Cerebellar cortex (tissue), 1 donor: ENCODE results near the gene RERE.

Source experiments
- DNase-seq: peaks from one replicate; pipeline ENCODE4 v3.0.0-alpha.2; 2015; ENCODE audit warnings: low spot score

RERE gene

GRCh38 chr1:8349473-8349865 lies 468.0 kb downstream of the RERE start:
- no peak for DNase-seq

DNA sequence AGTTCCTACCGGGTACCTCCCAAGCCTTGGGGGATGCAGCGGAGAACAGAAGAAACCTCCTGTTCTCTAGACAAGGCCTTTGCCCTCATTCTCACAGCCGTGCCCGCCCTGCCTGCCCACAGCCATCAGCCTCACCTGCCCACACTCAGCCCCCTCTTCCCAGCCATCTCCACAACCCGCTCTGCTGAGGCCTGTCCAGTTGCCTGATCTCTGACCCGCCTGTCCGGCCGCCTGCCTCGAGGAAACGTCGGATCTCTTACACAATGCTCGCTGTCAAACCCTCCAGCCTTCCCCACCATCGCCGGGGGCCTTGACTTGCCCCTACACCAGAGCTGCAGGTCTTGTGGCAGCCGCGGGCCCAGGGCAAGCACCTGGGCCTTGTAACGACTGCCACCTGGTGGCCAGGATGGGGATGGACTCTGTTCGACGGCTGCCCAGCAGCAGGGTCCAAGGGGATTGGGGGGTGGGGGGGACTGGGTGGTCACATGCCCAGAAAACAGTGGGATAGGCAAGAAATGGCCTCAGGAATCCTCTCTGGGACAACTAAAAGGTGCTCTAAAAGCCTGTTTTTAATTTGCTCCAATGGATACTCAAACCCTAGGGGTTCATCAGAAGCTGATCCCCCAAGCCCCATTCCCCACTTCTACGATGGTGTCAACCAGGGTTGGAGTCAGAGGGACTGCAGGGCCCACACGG lies 468.5 kb downstream of the RERE start:
- peak; percentile 62 for DNase-seq

DNA sequence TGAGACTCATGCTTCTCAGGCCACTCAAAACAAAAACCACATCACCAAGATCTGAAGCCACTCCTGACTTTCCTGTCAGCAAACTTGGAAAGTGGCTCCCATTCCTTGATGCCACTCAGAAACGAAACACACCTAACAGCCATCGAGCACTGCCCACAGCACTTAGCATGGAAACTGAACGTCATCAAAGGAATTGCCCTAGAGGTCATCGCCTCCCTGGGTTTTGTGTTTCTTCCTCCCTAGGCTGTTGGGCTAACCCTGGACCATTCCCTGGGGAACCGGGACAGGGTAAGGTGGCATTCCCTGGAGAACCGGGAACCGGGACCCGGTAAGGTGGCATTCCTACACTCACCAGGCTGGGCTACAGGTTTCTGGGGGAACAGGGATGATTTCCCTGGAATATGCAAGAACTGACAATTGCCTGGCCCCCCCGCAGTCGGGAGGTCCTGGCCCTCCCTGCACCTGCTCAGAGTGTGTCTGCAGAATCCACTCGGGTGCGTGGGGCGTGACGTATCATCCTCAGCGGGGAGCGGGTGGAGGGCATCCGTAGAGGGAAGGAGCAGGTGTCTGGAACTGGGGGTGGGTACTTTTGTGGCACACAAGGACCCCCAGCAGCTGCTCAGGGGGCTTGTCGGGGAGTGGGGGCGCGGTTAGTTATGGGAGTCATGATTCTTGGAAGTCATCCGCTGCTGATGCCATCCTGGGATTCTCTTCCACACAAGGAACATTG lies 469.2 kb downstream of the RERE start:
- DNase-seq = no peak

- no peak for DNase-seq
Measured at GRCh38 chr1:8347635-8348034, 469.8 kb downstream of the RERE start.

GRCh38 chr1:8345621-8346415 lies 471.6 kb downstream of the RERE start:
- DNase-seq = no peak

DNA sequence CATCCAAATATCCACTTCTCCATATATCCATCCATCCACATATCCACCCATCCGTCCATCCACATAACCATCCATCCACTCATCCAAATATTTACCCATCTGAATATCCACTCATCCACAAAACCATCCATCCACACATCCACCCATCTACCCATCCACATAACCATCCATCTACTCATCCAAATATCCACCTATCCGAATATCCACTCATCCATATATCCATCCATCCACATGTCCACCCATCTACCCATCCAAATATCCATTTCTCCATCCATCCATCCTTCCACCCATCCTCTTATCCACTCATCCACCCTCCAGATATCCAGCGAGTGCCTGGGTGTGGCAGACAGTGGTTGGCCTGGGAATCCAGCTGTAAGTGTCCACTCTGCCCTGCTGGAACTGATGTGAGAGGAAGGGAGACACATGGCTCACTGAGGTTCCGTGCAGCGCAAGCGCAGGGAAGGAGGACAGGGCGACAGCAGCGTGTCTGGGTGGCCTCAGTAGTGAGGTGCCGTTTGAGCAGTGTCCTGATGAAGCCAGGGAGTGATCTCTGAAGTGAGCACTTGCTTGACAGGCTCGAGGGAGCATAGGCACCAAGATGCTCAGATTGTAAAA lies 472.4 kb downstream of the RERE start:
- DNase-seq = no peak

GRCh38 chr1:8343464-8344001 lies 473.9 kb downstream of the RERE start:
- no peak for DNase-seq

GRCh38 chr1:8343044-8343443 lies 474.4 kb downstream of the RERE start:
- DNase-seq = no peak

DNA sequence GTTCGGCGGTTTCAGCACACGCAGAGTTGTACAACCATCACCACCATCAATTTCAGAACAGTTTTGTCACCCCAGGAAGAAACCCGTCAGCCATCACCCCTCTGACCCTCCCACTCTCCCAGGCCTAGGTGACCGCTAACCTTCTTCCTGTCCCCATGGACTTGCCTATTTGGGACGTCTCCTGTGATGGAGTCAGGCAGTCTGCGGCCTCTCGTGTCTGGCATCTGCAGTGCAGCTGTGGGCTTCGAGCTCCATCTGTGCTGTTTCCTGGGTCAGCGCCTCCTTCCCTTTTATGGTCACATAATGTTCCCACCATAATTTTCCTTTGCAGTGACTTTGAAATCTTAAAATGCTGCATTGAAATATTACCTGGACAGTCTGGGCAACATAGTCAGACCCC lies 475.1 kb downstream of the RERE start:
- no peak for DNase-seq

GRCh38 chr1:8340448-8340847 lies 477.0 kb downstream of the RERE start:
- DNase-seq = no peak

- no peak for DNase-seq
Measured at GRCh38 chr1:8339203-8339600, 478.2 kb downstream of the RERE start.

DNA sequence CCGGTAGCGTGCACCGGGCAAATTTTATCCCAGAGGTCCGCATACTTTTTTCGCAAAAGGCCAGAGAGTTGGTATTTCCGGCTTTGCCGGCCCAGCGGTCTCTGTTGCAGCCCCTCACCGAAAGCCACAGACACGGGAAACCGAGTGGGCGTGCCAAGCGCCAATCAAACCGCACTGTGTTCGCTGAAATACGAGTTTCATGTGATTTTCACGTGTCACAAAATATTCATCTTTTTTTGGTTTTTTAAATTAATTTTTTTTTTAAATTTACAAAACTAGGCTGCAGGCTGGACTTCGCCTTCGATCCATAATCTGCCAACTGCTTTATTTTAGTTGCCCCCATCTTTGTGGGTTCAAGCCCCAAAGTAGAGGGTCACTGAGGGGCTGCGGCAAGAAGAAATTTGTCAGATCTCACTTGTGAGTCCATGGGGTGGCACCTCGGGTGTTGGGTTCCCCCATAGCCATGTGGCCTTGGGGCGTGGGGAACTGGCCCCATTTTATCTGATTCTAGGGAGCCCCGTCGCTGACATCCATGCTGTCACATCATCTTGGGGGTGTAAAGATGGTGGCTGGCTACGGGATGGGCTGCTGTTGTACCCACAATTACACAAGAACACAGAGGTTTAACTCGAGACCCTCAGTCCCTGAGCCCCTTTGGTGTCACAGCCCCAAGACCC lies 478.8 kb downstream of the RERE start:
- no peak for DNase-seq

DNA sequence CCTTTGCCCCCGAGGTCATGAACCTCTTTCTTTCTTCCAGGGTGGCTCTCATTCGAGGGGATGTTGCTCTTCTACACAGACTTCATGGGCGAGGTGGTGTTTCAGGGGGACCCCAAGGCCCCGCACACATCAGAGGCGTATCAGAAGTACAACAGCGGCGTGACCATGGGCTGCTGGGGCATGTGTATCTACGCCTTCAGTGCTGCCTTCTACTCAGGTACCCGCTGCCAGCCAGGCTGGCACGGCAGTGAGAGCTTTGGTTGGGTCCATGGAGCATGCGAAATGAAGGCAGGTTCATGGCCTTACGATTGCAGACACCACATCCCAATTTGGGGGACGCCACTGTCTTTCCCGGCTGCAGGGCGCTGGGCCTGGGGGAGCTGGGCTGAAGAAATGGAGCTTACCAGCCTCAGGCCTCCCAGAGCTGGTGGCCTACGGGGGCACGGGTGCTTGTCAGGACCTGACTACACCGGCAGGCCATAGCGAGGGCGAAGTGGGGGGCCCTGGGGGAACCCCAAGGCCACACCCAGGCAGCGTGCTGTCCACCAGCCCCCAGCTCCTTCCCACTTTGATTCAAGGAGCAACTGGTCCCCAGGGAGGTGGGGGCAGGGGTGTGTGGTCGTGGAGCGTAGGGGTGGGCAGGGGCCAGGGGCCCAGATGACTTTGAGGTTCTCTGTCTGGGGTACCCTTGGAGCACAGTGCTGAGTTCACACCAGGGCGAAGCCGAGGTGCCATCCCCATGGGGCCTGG lies 479.5 kb downstream of the RERE start:
- DNase-seq = no peak

GRCh38 chr1:8335246-8335645 lies 482.2 kb downstream of the RERE start:
- no peak for DNase-seq

GRCh38 chr1:8334106-8334851 lies 483.2 kb downstream of the RERE start:
- no peak for DNase-seq

DNA sequence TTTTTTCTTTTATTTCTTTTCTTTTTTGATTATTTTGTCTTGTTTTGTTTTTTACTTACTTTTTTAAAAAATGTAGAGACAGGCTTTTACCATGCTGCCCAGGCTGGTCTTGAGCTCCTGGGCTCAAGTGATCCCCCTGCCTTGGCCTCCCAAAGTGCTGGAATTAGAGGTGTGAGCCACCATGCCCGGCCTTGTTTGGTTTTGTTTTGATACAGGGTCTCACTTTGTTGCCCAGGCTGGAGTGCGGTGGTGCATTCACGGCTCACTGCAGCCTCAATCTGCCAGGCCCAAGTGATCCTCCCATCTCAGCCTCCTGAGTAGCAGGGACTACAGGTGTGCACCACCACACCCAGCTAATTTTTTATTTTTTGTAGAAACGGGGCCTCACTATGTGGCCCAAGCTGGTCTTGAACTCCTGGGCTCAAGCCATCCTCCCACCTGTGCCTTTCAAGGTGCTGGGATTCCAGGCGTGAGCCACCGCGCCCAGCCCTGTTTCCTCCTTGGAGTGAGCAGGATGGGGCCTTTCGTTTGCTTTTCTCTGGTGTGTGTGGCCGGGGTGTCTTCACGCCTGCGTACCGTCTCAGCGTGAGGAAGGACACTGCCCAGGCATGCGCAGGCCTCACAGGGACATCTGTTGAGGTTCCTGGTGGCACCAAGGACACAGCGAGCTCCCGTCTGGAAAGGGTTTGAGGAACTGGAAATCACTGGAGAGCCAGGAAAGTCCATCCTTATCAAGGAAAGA lies 484.0 kb downstream of the RERE start:
- DNase-seq = no peak

DNA sequence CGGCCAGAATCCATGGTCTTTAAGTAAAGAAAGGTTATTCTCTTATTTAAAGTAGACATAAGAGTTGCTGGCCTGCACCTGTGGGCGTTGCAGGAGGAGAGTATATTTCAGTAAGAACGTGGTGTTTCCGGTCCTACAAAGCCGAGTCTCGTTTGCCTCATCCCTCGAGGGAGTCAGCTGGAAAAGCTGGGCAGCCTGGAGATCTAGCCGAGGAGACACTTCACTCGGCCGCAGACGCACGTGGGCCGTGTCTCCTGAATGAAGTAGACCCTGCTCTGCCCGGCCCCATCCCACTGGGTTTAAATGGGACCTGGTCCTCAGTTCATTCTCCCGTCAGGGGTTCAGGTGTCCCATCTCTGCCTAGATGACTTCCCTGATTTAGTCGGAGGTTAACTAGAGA lies 484.6 kb downstream of the RERE start:
- no peak for DNase-seq

- DNase-seq = no peak
Measured at GRCh38 chr1:8330271-8331125, 486.9 kb downstream of the RERE start.

- no peak for DNase-seq
Measured at GRCh38 chr1:8329858-8330257, 487.6 kb downstream of the RERE start.
